ENCODE data around the gene TMEM233. TPM values are rescaled to one million over a fixed set of nuclear protein-coding genes. Genes with fewer than 3 reads are reported as not detected.
"Not testable (repeated sequence)": the region's sequence is repeated elsewhere in the genome, so short reads cannot be mapped to it uniquely, and the experiment has no call there.

The TMEM233 gene
- polyA plus RNA-seq, 1 of the 3 experiments (the other 2 are of a cell fraction): 2.6 TPM

DNA sequence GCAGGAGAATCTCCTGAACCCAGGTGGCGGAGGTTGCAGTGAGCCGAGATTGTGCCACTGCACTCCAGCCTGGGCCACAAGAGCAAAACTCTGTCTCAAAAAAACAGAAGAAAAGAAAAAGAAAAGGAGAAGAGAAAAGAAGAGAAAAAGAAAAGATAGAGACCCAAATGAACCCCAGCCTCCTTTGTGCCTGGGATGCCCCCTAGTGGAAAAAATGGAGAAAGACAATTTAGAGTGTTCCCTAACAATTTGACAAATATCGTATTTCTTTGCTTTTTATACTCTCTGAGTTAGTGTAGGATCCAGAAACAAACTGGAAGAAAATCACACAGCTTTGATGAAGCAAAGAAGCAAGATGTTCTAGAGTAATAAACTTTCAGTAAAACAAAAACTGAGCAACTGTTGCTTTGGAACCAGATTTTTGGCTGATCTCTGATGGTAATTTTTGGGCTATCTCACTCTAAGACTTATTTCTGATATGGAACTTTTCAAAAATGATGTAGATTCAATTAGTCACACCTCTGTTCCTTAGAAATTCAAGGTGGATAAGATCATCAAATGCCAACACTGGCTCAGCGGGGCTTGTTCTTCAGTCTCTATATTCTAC, 55.7 kb downstream of the TMEM233 start:
- no peak overlapping the region for H3K9ac ChIP-seq
- no peaks in the 10 kb centered on the region for H3K4me1 ChIP-seq (ENCODE audit: control insufficient read depth in 1 of 2, insufficient read depth in 2 of 2, low read depth in 1 of 2, low read length in 1 of 2)
- no peaks in the 10 kb centered on the region for H3K9me3 ChIP-seq
- 66% methylated on average over 4 of the region's 4 CpGs for WGBS (ENCODE audit: low lambda C conversion rate)
- no peak overlapping the region for H3K4me2 ChIP-seq
- H3K79me2 ChIP-seq (ENCODE audit: insufficient read depth): no peaks in the 10 kb centered on the region
- H3K27ac ChIP-seq (ENCODE audit: low read depth in 2 of 2, low read length in 1 of 2): no peak overlapping the region
- no peaks in the 10 kb centered on the region for H3F3A ChIP-seq (replicated peaks; ENCODE audit: insufficient read depth)
- no peaks in the 10 kb centered on the region for H3K9me2 ChIP-seq
- H3K36me3 ChIP-seq (replicated peaks in 1 of 2; ENCODE audit: control insufficient read depth in 1 of 2, insufficient read depth in 2 of 2, low read length in 1 of 2): peaks cover 0 to 6% of the 10 kb centered on the region in 2 experiments
- peak overlapping the region; percentile 15; the same call in 1 of the 2 replicates for H2AFZ ChIP-seq (ENCODE audit: low read depth)
- H4K20me1 ChIP-seq (ENCODE audit: insufficient read depth): no peaks in the 10 kb centered on the region
- H3K4me3 ChIP-seq (ENCODE audit: low read depth in 2 of 2, low read length in 1 of 2): no peak overlapping the region; a peak in 1 of 4 replicates
- H3K27me3 ChIP-seq (ENCODE audit: insufficient read depth): no peaks in the 10 kb centered on the region
- CTCF ChIA-PET: interaction anchor here (0.6 to 3.6 kb wide), 27 partner anchors 10 to 1245 kb away, joined by 3 to 18 read pairs (median 4); partner anchors contain the start of gene PRKAB1
- POLR2A ChIA-PET: no interaction called here
- DNase-seq: peak; percentile 68
- TF ChIP-seq TEAD4 (IDR thresholded peaks at IDR 0.05; ENCODE audit: borderline replicate concordance, insufficient read depth) (no peak), SMC3 (IDR thresholded peaks at IDR 0.05; ENCODE audit: low read depth, low read length) (peak; percentile 50), RAD21 (IDR thresholded peaks at IDR 0.05; ENCODE audit: low read length) (peak; percentile 73), MAX (IDR thresholded peaks at IDR 0.05; ENCODE audit: low read depth) (no peak), CTCF (IDR thresholded peaks at IDR 0.05) (peak; percentile 89)

DNA sequence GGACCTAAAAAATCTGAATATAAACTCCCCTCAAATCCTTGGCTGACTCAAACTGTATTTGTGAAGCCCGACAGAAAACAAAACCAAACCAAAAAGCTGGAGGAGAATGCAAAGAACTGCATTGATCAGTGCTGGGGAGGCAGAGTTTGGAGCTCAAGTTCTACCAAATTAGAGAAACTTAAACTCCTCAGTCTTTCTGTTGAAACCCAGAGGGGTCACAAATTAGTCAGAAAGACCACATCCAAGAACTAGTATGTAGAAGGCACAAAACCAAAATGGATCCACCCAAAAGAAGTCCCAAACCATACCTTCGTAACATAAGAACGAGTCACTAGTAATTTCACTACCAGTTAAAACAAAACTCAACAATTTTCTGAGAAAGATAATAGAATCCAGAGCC, 59.1 kb downstream of the TMEM233 start:
- TF ChIP-seq GATA2 (CRISPR knock-in tag; IDR thresholded peaks at IDR 0.05) (no peak), RCOR1 (IDR thresholded peaks at IDR 0.05; ENCODE audit: low read length) (no peak), RAD21 (IDR thresholded peaks at IDR 0.05; ENCODE audit: low read length) (no peak), TEAD4 (IDR thresholded peaks at IDR 0.05; ENCODE audit: borderline replicate concordance, insufficient read depth) (no peak), FOXM1 (IDR thresholded peaks at IDR 0.05; ENCODE audit: low read depth) (no peak), TCF12 (IDR thresholded peaks at IDR 0.05) (no peak), NFIC (IDR thresholded peaks at IDR 0.05; ENCODE audit: borderline replicate concordance) (no peak), YY1 (IDR thresholded peaks at IDR 0.05; ENCODE audit: low read depth) (no peak), MAX (IDR thresholded peaks at IDR 0.05; ENCODE audit: low read depth) (no peak), ELF1 (IDR thresholded peaks at IDR 0.05) (no peak)
- TF ChIP-seq, protein P1, sequence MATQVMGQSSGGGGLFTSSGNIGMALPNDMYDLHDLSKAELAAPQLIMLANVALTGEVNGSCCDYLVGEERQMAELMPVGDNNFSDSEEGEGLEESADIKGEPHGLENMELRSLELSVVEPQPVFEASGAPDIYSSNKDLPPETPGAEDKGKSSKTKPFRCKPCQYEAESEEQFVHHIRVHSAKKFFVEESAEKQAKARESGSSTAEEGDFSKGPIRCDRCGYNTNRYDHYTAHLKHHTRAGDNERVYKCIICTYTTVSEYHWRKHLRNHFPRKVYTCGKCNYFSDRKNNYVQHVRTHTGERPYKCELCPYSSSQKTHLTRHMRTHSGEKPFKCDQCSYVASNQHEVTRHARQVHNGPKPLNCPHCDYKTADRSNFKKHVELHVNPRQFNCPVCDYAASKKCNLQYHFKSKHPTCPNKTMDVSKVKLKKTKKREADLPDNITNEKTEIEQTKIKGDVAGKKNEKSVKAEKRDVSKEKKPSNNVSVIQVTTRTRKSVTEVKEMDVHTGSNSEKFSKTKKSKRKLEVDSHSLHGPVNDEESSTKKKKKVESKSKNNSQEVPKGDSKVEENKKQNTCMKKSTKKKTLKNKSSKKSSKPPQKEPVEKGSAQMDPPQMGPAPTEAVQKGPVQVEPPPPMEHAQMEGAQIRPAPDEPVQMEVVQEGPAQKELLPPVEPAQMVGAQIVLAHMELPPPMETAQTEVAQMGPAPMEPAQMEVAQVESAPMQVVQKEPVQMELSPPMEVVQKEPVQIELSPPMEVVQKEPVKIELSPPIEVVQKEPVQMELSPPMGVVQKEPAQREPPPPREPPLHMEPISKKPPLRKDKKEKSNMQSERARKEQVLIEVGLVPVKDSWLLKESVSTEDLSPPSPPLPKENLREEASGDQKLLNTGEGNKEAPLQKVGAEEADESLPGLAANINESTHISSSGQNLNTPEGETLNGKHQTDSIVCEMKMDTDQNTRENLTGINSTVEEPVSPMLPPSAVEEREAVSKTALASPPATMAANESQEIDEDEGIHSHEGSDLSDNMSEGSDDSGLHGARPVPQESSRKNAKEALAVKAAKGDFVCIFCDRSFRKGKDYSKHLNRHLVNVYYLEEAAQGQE (IDR thresholded peaks at IDR 0.05; ENCODE audit: low read depth, low read length): no peak
- DNase-seq: no peak
- Histone ChIP-seq H4K20me1 (ENCODE audit: insufficient read depth) (no peaks in the 10 kb centered on the region), H3K9me2 (no peaks in the 10 kb centered on the region), H3K4me3 (ENCODE audit: low read depth in 2 of 2, low read length in 1 of 2) (no peak overlapping the region), H3K4me1 (ENCODE audit: control insufficient read depth in 1 of 2, insufficient read depth in 2 of 2, low read depth in 1 of 2, low read length in 1 of 2) (no peaks in the 10 kb centered on the region), H2AFZ (ENCODE audit: low read depth) (no peak overlapping the region), H3K79me2 (ENCODE audit: insufficient read depth) (no peaks in the 10 kb centered on the region), H3F3A (replicated peaks; ENCODE audit: insufficient read depth) (no peaks in the 10 kb centered on the region), H3K27me3 (ENCODE audit: insufficient read depth) (no peaks in the 10 kb centered on the region), H3K36me3 (replicated peaks in 1 of 2; ENCODE audit: control insufficient read depth in 1 of 2, insufficient read depth in 2 of 2, low read length in 1 of 2) (peaks cover 0 to 6% of the 10 kb centered on the region in 2 experiments), H3K9me3 (no peaks in the 10 kb centered on the region), H3K4me2 (no peak overlapping the region), H3K9ac (no peak overlapping the region), H3K27ac (ENCODE audit: low read depth in 2 of 2, low read length in 1 of 2) (no peak overlapping the region)
- CTCF ChIA-PET: interaction anchor here (0.6 to 1.5 kb wide), 4 partner anchors 9 to 208 kb away, joined by 3 to 5 read pairs (median 4); no protein-coding TSS in a partner anchor
- 65% methylated on average over 3 of the region's 3 CpGs for WGBS (ENCODE audit: low lambda C conversion rate)
- POLR2A ChIA-PET: no interaction called here

- WGBS (ENCODE audit: low lambda C conversion rate): 47% methylated on average over 2 of the region's 2 CpGs
- H3K36me3 ChIP-seq (replicated peaks in 1 of 2; ENCODE audit: control insufficient read depth in 1 of 2, insufficient read depth in 2 of 2, low read length in 1 of 2); H3K9me3 ChIP-seq; H3K27ac ChIP-seq (ENCODE audit: low read depth in 2 of 2, low read length in 1 of 2); H3K9me2 ChIP-seq; H3K79me2 ChIP-seq (ENCODE audit: insufficient read depth); DNase-seq; H2AFZ ChIP-seq (ENCODE audit: low read depth); H3K27me3 ChIP-seq (ENCODE audit: insufficient read depth); H3K4me2 ChIP-seq; POLR2A ChIA-PET; H3F3A ChIP-seq (replicated peaks; ENCODE audit: insufficient read depth); H3K9ac ChIP-seq; H3K4me3 ChIP-seq (ENCODE audit: low read depth in 2 of 2, low read length in 1 of 2); H3K4me1 ChIP-seq (ENCODE audit: control insufficient read depth in 1 of 2, insufficient read depth in 2 of 2, low read depth in 1 of 2, low read length in 1 of 2); H4K20me1 ChIP-seq (ENCODE audit: insufficient read depth): not testable (repeated sequence)
- CTCF ChIA-PET: interaction anchor here (1.0 to 2.0 kb wide), 2 partner anchors 10 to 123 kb away, joined by 3 to 12 read pairs; partner anchors contain the start of gene PRKAB1
These were observed 63.4 kb downstream of the TMEM233 start for GRCh38 chr12:119657001-119657400.
